H9 (cell line): ENCODE measurements around the gene PREP. TPM values are rescaled to one million over a fixed set of nuclear protein-coding genes. Genes with fewer than 3 reads are reported as not detected.

Experiments used
- DNase-seq: peaks from one replicate; pipeline ENCODE4 v3.0.0-alpha.2; 2017
- H2AFZ ChIP-seq: one replicate; pipeline ENCODE4 v1.6.1; 2013; ENCODE audit warnings: mild to moderate bottlenecking, low read length, control low read depth, moderate library complexity
- H2AK5ac ChIP-seq: 2 replicates; pipeline ENCODE4 v1.6.1; 2013; ENCODE audit warnings: low read length, control low read depth, mixed read lengths; ENCODE audit not compliant: insufficient read length
- H2BK120ac ChIP-seq: one replicate; pipeline ENCODE4 v1.6.1; 2013; ENCODE audit warnings: low read depth, mild to moderate bottlenecking, low read length, control low read depth, inconsistent platforms; ENCODE audit not compliant: poor library complexity, severe bottlenecking
- H2BK12ac ChIP-seq: 2 replicates; pipeline ENCODE4 v1.6.1; 2013; ENCODE audit warnings: low read length, control low read depth, mixed read lengths, low read depth; ENCODE audit not compliant: insufficient read length
- H2BK15ac ChIP-seq: 2 replicates; pipeline ENCODE4 v1.6.1; 2013; ENCODE audit warnings: low read depth, low read length, control low read depth
- H2BK20ac ChIP-seq: one replicate; pipeline ENCODE4 v1.6.1; 2013; ENCODE audit warnings: low read depth, mild to moderate bottlenecking, low read length, control low read depth, inconsistent platforms; ENCODE audit not compliant: poor library complexity, severe bottlenecking
- H2BK5ac ChIP-seq: 2 replicates; pipeline ENCODE4 v1.6.1; 2013; ENCODE audit warnings: low read length, control low read depth, mixed read lengths; ENCODE audit not compliant: insufficient read length
- H3K14ac ChIP-seq: 2 replicates; pipeline ENCODE4 v1.6.1; 2013; ENCODE audit warnings: low read length, control low read depth; ENCODE audit not compliant: insufficient read depth
- H3K18ac ChIP-seq: 2 replicates; pipeline ENCODE4 v1.6.1; 2013; ENCODE audit warnings: low read depth, mild to moderate bottlenecking, mixed read lengths, low read length, control low read depth; ENCODE audit not compliant: insufficient read length
- H3K23ac ChIP-seq: 2 replicates; pipeline ENCODE4 v1.6.1; 2013; ENCODE audit warnings: low read length, control low read depth, mixed read lengths, low read depth; ENCODE audit not compliant: insufficient read length
- H3K23me2 ChIP-seq: 2 replicates; pipeline ENCODE4 v1.6.1; 2013; ENCODE audit warnings: low read depth, mild to moderate bottlenecking, mixed read lengths, low read length, control low read depth; ENCODE audit not compliant: insufficient read length, poor library complexity, severe bottlenecking
- H3K27ac ChIP-seq: 2 replicates; pipeline ENCODE4 v1.5.1; 2013; ENCODE audit warnings: low read length, control low read depth, mixed read lengths, low read depth; ENCODE audit not compliant: insufficient read length
- H3K27me3 ChIP-seq: 2 replicates; pipeline ENCODE4 v1.6.1; 2013; ENCODE audit warnings: low read length, control low read depth, inconsistent platforms; ENCODE audit not compliant: insufficient read depth
- H3K4ac ChIP-seq: 2 replicates; pipeline ENCODE4 v1.6.1; 2013; ENCODE audit warnings: low read depth, mild to moderate bottlenecking, control low read depth, inconsistent platforms, low read length, moderate library complexity
- H3K4me1 ChIP-seq: 2 replicates; pipeline ENCODE4 v1.6.1; 2013; ENCODE audit warnings: low read length, control low read depth, inconsistent platforms; ENCODE audit not compliant: insufficient read depth
- H3K4me2 ChIP-seq: 2 replicates; pipeline ENCODE4 v1.6.1; 2013; ENCODE audit warnings: low read length, control low read depth, mixed read lengths; ENCODE audit not compliant: insufficient read length, insufficient read depth
- H3K56ac ChIP-seq: 2 replicates; pipeline ENCODE4 v1.6.1; 2013; ENCODE audit warnings: low read depth, mild to moderate bottlenecking, mixed read lengths, low read length, control low read depth; ENCODE audit not compliant: insufficient read length
- H3K79me1 ChIP-seq: 2 replicates; pipeline ENCODE4 v1.6.1; 2013; ENCODE audit warnings: low read depth, mild to moderate bottlenecking, moderate library complexity, low read length, control low read depth, inconsistent platforms; ENCODE audit not compliant: insufficient read depth, poor library complexity, severe bottlenecking
- H3K79me2 ChIP-seq: 2 replicates; pipeline ENCODE4 v1.6.1; 2013; ENCODE audit warnings: low read length, control low read depth, inconsistent platforms; ENCODE audit not compliant: insufficient read depth
- H3K9ac ChIP-seq: 2 replicates; pipeline ENCODE4 v1.6.1; 2013; ENCODE audit warnings: low read length, control low read depth, mixed read lengths; ENCODE audit not compliant: insufficient read length; ENCODE audit errors: extremely low read depth
- H3K9me3 ChIP-seq: one replicate; pipeline ENCODE4 v1.6.1; 2013; ENCODE audit warnings: low read depth, low read length, inconsistent platforms; ENCODE audit not compliant: control insufficient read depth
- H3T11ph ChIP-seq: one replicate; pipeline ENCODE4 v1.6.1; 2013; ENCODE audit warnings: mild to moderate bottlenecking, low read length, control low read depth, inconsistent platforms
- H4K20me1 ChIP-seq: one replicate; pipeline ENCODE4 v1.6.1; 2013; ENCODE audit not compliant: control insufficient read depth, insufficient read length, insufficient read depth
- H4K5ac ChIP-seq: 2 replicates; pipeline ENCODE4 v1.6.1; 2013; ENCODE audit warnings: low read depth, mild to moderate bottlenecking, mixed read lengths, low read length, control low read depth; ENCODE audit not compliant: insufficient read length
- H4K8ac ChIP-seq: replicated peaks from 2 replicates; pipeline ENCODE4 v1.6.1; 2013; ENCODE audit warnings: low read length, control low read depth, mixed read lengths, low read depth; ENCODE audit not compliant: insufficient read length
- H4K91ac ChIP-seq: 2 replicates; pipeline ENCODE4 v1.6.1; 2013; ENCODE audit warnings: low read depth, mild to moderate bottlenecking, moderate library complexity, mixed read lengths, low read length, control low read depth; ENCODE audit not compliant: insufficient read length
- H3K27ac Mint-ChIP-seq, 3 experiments: 2 replicates in 2 of 3; 3 replicates in 1 of 3; pipeline ENCODE4 v1.8.0; 2020 to 2021; ENCODE audit warnings: mixed read lengths in 3 of 3, mild to moderate bottlenecking in 1 of 3, moderate library complexity in 1 of 3
- H3K27me3 Mint-ChIP-seq: 2 replicates; pipeline ENCODE4 v1.8.0; 2021; ENCODE audit warnings: low read depth, mild to moderate bottlenecking, moderate library complexity, mixed read lengths
- H3K36me3 Mint-ChIP-seq, 3 experiments: 2 replicates in 2 of 3; 3 replicates in 1 of 3; pipeline ENCODE4 v1.8.0; 2020 to 2021; ENCODE audit warnings: low read depth in 3 of 3, mixed read lengths in 3 of 3; ENCODE audit not compliant: insufficient read depth in 1 of 3
- H3K4me1 Mint-ChIP-seq, 2 experiments: 2 replicates each; pipeline ENCODE4 v1.8.0; 2020; ENCODE audit warnings: mixed read lengths in 2 of 2
- H3K4me3 Mint-ChIP-seq, 2 experiments: 2 replicates in 1 of 2; 3 replicates in 1 of 2; pipeline ENCODE4 v1.8.0; 2020 to 2021; ENCODE audit warnings: mild to moderate bottlenecking in 2 of 2, mixed read lengths in 2 of 2, moderate library complexity in 1 of 2
- H3K9me3 Mint-ChIP-seq, 2 experiments: 2 replicates in 1 of 2; 3 replicates in 1 of 2; pipeline ENCODE4 v1.8.0; 2020; ENCODE audit warnings: mild to moderate bottlenecking in 2 of 2, mixed read lengths in 2 of 2, moderate library complexity in 1 of 2
- CTCF ChIP-seq: fragments of 200-600 bp; sonication (generic); conservative IDR thresholded peaks from 3 replicates; pipeline ENCODE4 v1.8.0; 2021; ENCODE audit warnings: antibody characterized with exemption, mild to moderate bottlenecking
- WGBS: extraction: QIAGEN DNeasy Blood & Tissue Kit; methylation state at CpG from one replicate; pipeline ENCODE4 v1.1.7; 2013; ENCODE audit warnings: missing lambda C conversion rate, low lambda C conversion rate, mixed read lengths; ENCODE audit not compliant: insufficient read length; ENCODE audit errors: extremely low coverage; 5-methylcytosine and 5-hydroxymethylcytosine counted together
- total RNA-seq: library from RNA; stranded (reverse); gene quantifications from 2 replicates; pipeline ENCODE4 v1.2.1, GENCODE V29; 2021

Gene PREP
- total RNA-seq, 1 experiment from 2014 or later, result 54.0 TPM

GRCh38 chr6:105259913-105260889, 142.7 kb downstream of the PREP start:
- WGBS, result no CpG with 5 or more reads among the region's 13 CpGs
- H3K27ac Mint-ChIP-seq, result no peak overlapping the region; a peak in 2 of 7 replicates

More at GRCh38 chr6:105259913-105260889, 142.7 kb downstream of the PREP start:
- H3K27me3 ChIP-seq, result no peaks in the 10 kb centered on the region
- H3K36me3 Mint-ChIP-seq, result no peaks in the 10 kb centered on the region
- H3K18ac ChIP-seq, result no peak overlapping the region
- H2BK120ac ChIP-seq, result peak overlapping the region; percentile 44
- H3K23ac ChIP-seq, result no peak overlapping the region
- H3K27me3 Mint-ChIP-seq, result no peaks in the 10 kb centered on the region; the same call in 1 of the 2 replicates
- no peaks in the 10 kb centered on the region for H4K20me1 ChIP-seq
- no peak overlapping the region for H3T11ph ChIP-seq
- H3K79me1 ChIP-seq, result no peaks in the 10 kb centered on the region
- H2BK5ac ChIP-seq, result no peak overlapping the region
- H4K8ac ChIP-seq, result no peak overlapping the region
- no peak overlapping the region for H2BK20ac ChIP-seq
- H4K91ac ChIP-seq, result no peak overlapping the region
- no peak overlapping the region for H4K5ac ChIP-seq
- H2BK12ac ChIP-seq, result no peak overlapping the region
- no peak overlapping the region for H2AFZ ChIP-seq
- no peak overlapping the region for H3K4me2 ChIP-seq
- H2BK15ac ChIP-seq, result no peak overlapping the region
- H3K56ac ChIP-seq, result no peak overlapping the region
- no peaks in the 10 kb centered on the region for H3K23me2 ChIP-seq
- no peak overlapping the region for H3K4ac ChIP-seq
- no peaks in the 10 kb centered on the region for H3K9me3 Mint-ChIP-seq
- no peak overlapping the region for H2AK5ac ChIP-seq
- H3K14ac ChIP-seq, result no peak overlapping the region
- no peak overlapping the region for H3K9ac ChIP-seq
- H3K4me3 Mint-ChIP-seq, result no peak overlapping the region
- peaks cover 29 to 30% of the 10 kb centered on the region in 2 experiments for H3K4me1 Mint-ChIP-seq
- no peaks in the 10 kb centered on the region for H3K9me3 ChIP-seq
- TF ChIP-seq CTCF, result no peak
- DNase-seq, result no peak
- no peak overlapping the region for H3K27ac ChIP-seq
- peaks cover 4% of the 10 kb centered on the region; the same call in 1 of the 2 replicates for H3K4me1 ChIP-seq
- no peaks in the 10 kb centered on the region for H3K79me2 ChIP-seq
